OCI-LY3 (cell line): Measurements from ENCODE around the gene SCN9A.
"Not testable (repeated sequence)": the region's sequence is repeated elsewhere in the genome, so short reads cannot be mapped to it uniquely, and the experiment has no call there.

Source experiments
- H2AFZ ChIP-seq: fragments of 200-600, 300-600 bp; shearing (Covaris generic); 2 replicates; pipeline ENCODE4 v1.6.0; 2014; ENCODE audit warnings: antibody characterized with exemption, low read depth, low read length
- H3K27ac ChIP-seq: fragments of 200-600, 300-600 bp; sonication (generic); 2 replicates; pipeline ENCODE4 v1.5.1; 2014; ENCODE audit warnings: mild to moderate bottlenecking, low read length, moderate library complexity, mixed read lengths
- H3K27me3 ChIP-seq: fragments of 200-600, 300-600 bp; sonication (generic); 2 replicates; pipeline ENCODE4 v1.6.1; 2014; ENCODE audit warnings: low read depth, low read length, mixed read lengths
- H3K36me3 ChIP-seq: fragments of 200-600, 300-600 bp; sonication (generic); replicated peaks from 2 replicates; pipeline ENCODE3; 2014; ENCODE audit warnings: low read depth, low read length, mixed read lengths
- H3K4me1 ChIP-seq: fragments of 300-600, 200-600 bp; sonication (generic); 2 replicates; pipeline ENCODE4 v1.6.1; 2014; ENCODE audit warnings: low read length, mixed read lengths
- H3K4me2 ChIP-seq: fragments of 200-600, 300-600 bp; sonication (generic); 2 replicates; pipeline ENCODE4 v1.6.1; 2014; ENCODE audit warnings: low read length, mixed read lengths
- H3K4me3 ChIP-seq: fragments of 300-600, 200-600 bp; sonication (generic); 2 replicates; pipeline ENCODE4 v1.5.1; 2014; ENCODE audit warnings: antibody characterized with exemption, mild to moderate bottlenecking, low read length, moderate library complexity
- H3K79me2 ChIP-seq: fragments of 300-600, 200-600 bp; shearing (Covaris generic); 2 replicates; pipeline ENCODE4 v1.6.1; 2014; ENCODE audit warnings: mild to moderate bottlenecking, low read length, mixed read lengths
- H3K9ac ChIP-seq: fragments of 300-600, 200-600 bp; shearing (Covaris generic); 2 replicates; pipeline ENCODE4 v1.6.0; 2014; ENCODE audit warnings: mild to moderate bottlenecking, low read length, moderate library complexity
- H3K9me3 ChIP-seq: fragments of 200-600, 300-600 bp; shearing (Covaris generic); 2 replicates; pipeline ENCODE4 v1.6.1; 2014; ENCODE audit warnings: low read length, mixed read lengths; ENCODE audit not compliant: insufficient read depth
- H4K20me1 ChIP-seq: fragments of 200-600, 300-600 bp; sonication (generic); 2 replicates; pipeline ENCODE4 v1.6.1; 2016; ENCODE audit warnings: low read length, mixed read lengths; ENCODE audit not compliant: insufficient read depth
- CTCF ChIP-seq: fragments of 200-600, 300-600 bp; sonication (generic); IDR thresholded peaks from 2 replicates; pipeline ENCODE4 v1.5.1; 2014; ENCODE audit warnings: antibody characterized with exemption, low read length, low read depth
- EZH2phosphoT487 ChIP-seq: fragments of 200-600 bp; shearing (Covaris generic); IDR thresholded peaks from 2 replicates; pipeline ENCODE4 v1.6.1; 2018; ENCODE audit warnings: antibody characterized with exemption, mixed run types, low read depth

The SCN9A gene

GRCh38 chr2:166331468-166331867 lies 44.3 kb downstream of the SCN9A start:
- Histone ChIP-seq H3K27me3 (no peaks in the 10 kb centered on the region), H2AFZ (no peak overlapping the region), H3K4me2 (no peak overlapping the region), H3K36me3 (no peaks in the 10 kb centered on the region), H3K79me2 (no peaks in the 10 kb centered on the region), H3K9ac (no peak overlapping the region), H3K9me3 (no peaks in the 10 kb centered on the region), H4K20me1 (no peaks in the 10 kb centered on the region), H3K4me3 (no peak overlapping the region), H3K4me1 (no peaks in the 10 kb centered on the region), H3K27ac (no peak overlapping the region)
- TF ChIP-seq EZH2phosphoT487: no peak

GRCh38 chr2:166329465-166329864 lies 46.3 kb downstream of the SCN9A start:
- no peak overlapping the region for H3K27ac ChIP-seq
- H3K9ac ChIP-seq: no peak overlapping the region
- no peaks in the 10 kb centered on the region for H4K20me1 ChIP-seq
- no peaks in the 10 kb centered on the region for H3K27me3 ChIP-seq
- no peak overlapping the region for H3K4me3 ChIP-seq
- no peak for TF ChIP-seq CTCF
- TF ChIP-seq EZH2phosphoT487: no peak
- H3K79me2 ChIP-seq: no peaks in the 10 kb centered on the region
- no peak overlapping the region for H2AFZ ChIP-seq
- H3K36me3 ChIP-seq: no peaks in the 10 kb centered on the region
- no peak overlapping the region for H3K4me2 ChIP-seq
- H3K9me3 ChIP-seq: no peaks in the 10 kb centered on the region
- H3K4me1 ChIP-seq: no peaks in the 10 kb centered on the region

- Histone ChIP-seq H3K27ac (no peak overlapping the region), H3K4me2 (no peak overlapping the region), H3K36me3 (no peaks in the 10 kb centered on the region), H3K4me3 (no peak overlapping the region), H4K20me1 (no peaks in the 10 kb centered on the region), H3K4me1 (no peaks in the 10 kb centered on the region), H2AFZ (no peak overlapping the region), H3K9ac (no peak overlapping the region), H3K9me3 (no peaks in the 10 kb centered on the region), H3K79me2 (no peaks in the 10 kb centered on the region), H3K27me3 (no peaks in the 10 kb centered on the region)
- TF ChIP-seq EZH2phosphoT487: no peak
- TF ChIP-seq CTCF: no peak
These were observed 47.6 kb downstream of the SCN9A start for GRCh38 chr2:166328147-166328546.

GRCh38 chr2:166321076-166321475 lies 54.7 kb downstream of the SCN9A start:
- Histone ChIP-seq H3K27me3 (no peaks in the 10 kb centered on the region), H3K79me2 (no peaks in the 10 kb centered on the region)
- TF ChIP-seq CTCF (no peak), EZH2phosphoT487 (no peak)

GRCh38 chr2:166314022-166314759 lies 61.6 kb downstream of the SCN9A start:
- Histone ChIP-seq H3K4me3 (no peak overlapping the region), H3K4me1 (no peaks in the 10 kb centered on the region), H3K9ac (no peak overlapping the region), H2AFZ (no peak overlapping the region), H3K36me3 (no peaks in the 10 kb centered on the region), H3K27ac (no peak overlapping the region), H3K4me2 (no peak overlapping the region), H3K27me3 (no peaks in the 10 kb centered on the region), H4K20me1 (no peaks in the 10 kb centered on the region), H3K9me3 (no peaks in the 10 kb centered on the region), H3K79me2 (no peaks in the 10 kb centered on the region)
- TF ChIP-seq EZH2phosphoT487 (no peak), CTCF (no peak)

More at GRCh38 chr2:166321076-166321475, 54.7 kb downstream of the SCN9A start:
- no peaks in the 10 kb centered on the region for H3K9me3 ChIP-seq
- no peak overlapping the region for H3K4me2 ChIP-seq
- no peak overlapping the region for H3K4me3 ChIP-seq
- H3K4me1 ChIP-seq: no peaks in the 10 kb centered on the region
- no peaks in the 10 kb centered on the region for H3K36me3 ChIP-seq
- no peak overlapping the region for H3K27ac ChIP-seq
- H3K9ac ChIP-seq: no peak overlapping the region
- no peaks in the 10 kb centered on the region for H4K20me1 ChIP-seq
- no peak overlapping the region for H2AFZ ChIP-seq

- not testable (repeated sequence) for H3K9ac ChIP-seq, H3K9me3 ChIP-seq, H3K36me3 ChIP-seq, H3K27me3 ChIP-seq, H3K27ac ChIP-seq, H3K4me3 ChIP-seq, H3K79me2 ChIP-seq, H3K4me1 ChIP-seq, H2AFZ ChIP-seq, H3K4me2 ChIP-seq, H4K20me1 ChIP-seq
These were observed 62.9 kb downstream of the SCN9A start for GRCh38 chr2:166312863-166313262.
